Stimulated activated CD8-positive, alpha-beta memory T cell treated with anti-CD3 and anti-CD28 coated beads, Interleukin-4, amount 100 ng/mL, for 24 hours (primary cell): ENCODE results near the gene SLC38A4.
"Not testable (repeated sequence)": the region's sequence is repeated elsewhere in the genome, so short reads cannot be mapped to it uniquely, and the experiment has no call there.

Experiments used
- DNase-seq: peaks from one replicate; pipeline ENCODE4 v3.0.0-alpha.2; 2020; ENCODE audit warnings: low read depth

SLC38A4 gene, protein sequence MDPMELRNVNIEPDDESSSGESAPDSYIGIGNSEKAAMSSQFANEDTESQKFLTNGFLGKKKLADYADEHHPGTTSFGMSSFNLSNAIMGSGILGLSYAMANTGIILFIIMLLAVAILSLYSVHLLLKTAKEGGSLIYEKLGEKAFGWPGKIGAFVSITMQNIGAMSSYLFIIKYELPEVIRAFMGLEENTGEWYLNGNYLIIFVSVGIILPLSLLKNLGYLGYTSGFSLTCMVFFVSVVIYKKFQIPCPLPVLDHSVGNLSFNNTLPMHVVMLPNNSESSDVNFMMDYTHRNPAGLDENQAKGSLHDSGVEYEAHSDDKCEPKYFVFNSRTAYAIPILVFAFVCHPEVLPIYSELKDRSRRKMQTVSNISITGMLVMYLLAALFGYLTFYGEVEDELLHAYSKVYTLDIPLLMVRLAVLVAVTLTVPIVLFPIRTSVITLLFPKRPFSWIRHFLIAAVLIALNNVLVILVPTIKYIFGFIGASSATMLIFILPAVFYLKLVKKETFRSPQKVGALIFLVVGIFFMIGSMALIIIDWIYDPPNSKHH

GRCh38 chr12:46825591-46826414 lies at the start of gene SLC38A4:
TSS of gene SLC38A4 (minus strand) at chr12:46825997. CDS start at chr12:46793071, 32,926 bp downstream.
- DNase-seq: no peak

DNA sequence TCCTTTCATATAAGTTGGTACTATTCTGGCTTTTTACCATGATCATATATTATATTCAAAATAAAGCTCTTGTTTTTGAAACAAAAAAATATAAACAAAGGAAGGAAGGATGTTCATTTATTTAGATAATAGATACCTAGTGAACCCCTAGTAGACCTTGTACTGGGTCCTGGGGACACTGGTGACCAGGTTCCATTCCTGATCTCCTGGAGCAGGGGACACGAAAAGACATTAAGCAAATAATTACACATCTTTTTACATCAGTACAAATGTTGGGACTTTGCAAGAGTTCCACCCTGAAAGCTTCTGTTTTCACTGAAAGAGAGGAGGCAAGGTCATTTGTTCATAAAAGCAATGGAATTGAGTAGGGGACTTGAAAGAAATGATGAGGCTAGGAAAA lies 49.3 kb upstream of the SLC38A4 start:
- DNase-seq: no peak

- DNase-seq: no peak
Measured at GRCh38 chr12:46874642-46875041, 48.8 kb upstream of the SLC38A4 start.

GRCh38 chr12:46872135-46872534 lies 46.3 kb upstream of the SLC38A4 start:
- DNase-seq: no peak

DNA sequence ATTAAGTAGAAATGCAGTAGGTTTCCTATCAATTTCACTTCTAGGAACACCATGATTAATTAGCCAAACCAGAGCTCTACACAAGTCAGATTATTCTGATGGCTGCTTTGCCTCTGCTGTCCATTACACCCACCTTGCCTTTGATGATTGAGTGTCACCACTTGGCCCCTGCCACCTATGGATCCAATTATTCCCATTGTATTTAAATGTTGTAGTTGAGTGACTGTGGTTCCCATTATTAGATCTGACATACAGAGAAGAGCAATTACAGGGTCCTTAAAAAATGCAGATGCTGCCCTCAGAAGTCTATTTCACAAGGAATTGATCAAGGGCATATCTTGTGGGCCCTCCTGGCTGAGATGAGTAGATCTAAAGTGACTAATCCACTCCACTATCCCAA lies 39.5 kb upstream of the SLC38A4 start:
- no peak for DNase-seq

DNA sequence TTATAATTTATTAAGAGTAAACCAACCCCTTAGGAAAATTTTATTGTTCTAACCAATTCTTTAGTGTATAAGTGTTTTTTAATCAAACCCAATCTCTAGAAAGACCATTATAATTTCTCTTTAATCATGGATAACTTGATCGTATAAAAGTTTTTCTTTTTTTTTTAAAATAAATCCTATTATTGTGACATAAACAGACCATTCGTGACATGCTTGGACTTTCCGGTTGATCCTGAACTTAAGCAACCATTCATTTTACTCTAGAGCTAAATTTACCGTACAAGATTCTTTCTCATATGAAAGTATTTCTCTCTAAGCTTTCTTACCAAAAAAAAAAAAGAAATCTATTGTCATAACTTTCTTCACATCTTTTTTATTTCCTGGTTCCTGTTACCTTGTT lies 32.6 kb upstream of the SLC38A4 start:
- no peak for DNase-seq

GRCh38 chr12:46857486-46857885 lies 31.7 kb upstream of the SLC38A4 start:
- DNase-seq: no peak

- no peak for DNase-seq
Measured at GRCh38 chr12:46855760-46856159, 30.0 kb upstream of the SLC38A4 start.

DNA sequence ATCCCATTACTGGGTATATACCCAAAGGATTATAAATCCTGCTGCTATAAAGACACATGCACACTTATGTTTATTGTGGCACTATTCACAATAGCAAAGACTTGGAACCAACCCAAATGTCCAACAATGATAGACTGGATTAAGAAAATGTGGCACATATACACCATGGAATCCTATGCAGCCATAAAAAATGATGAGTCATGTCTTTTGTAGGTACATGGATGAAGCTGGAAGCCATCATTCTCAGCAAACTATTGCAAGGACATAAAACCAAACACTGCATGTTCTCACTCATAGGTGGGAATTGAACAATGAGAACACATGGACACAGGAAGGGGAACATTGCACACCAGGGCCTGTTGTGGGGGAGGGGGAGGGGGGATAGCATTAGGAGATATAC lies 28.4 kb upstream of the SLC38A4 start:
- DNase-seq: not testable (repeated sequence)

DNA sequence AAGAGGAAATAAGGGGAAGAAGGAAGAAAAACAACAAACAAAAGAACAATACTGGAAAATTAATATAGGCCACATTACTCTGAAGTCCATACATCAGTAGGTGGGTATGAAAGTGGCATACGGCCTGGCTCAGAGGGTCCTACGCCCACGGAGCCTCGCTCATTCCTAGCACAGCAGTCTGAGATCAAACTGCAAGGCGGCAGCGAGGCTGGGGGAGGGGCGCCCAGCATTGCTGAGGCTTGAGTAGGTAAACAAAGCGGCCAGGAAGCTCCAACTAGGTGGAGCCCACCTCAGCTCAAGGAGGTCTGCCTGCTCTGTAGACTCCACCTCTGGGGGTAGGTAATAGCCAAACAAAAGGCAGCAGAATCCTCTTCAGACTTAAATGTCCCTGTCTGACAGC lies 23.0 kb upstream of the SLC38A4 start:
- DNase-seq: not testable (repeated sequence)

GRCh38 chr12:46847001-46847400 lies 21.2 kb upstream of the SLC38A4 start:
- no peak for DNase-seq

GRCh38 chr12:46843811-46844210 lies 18.0 kb upstream of the SLC38A4 start:
- no peak for DNase-seq

- no peak for DNase-seq
Measured at GRCh38 chr12:46841891-46842290, 16.1 kb upstream of the SLC38A4 start.

- no peak for DNase-seq
Measured at GRCh38 chr12:46839964-46840363, 14.2 kb upstream of the SLC38A4 start.

DNA sequence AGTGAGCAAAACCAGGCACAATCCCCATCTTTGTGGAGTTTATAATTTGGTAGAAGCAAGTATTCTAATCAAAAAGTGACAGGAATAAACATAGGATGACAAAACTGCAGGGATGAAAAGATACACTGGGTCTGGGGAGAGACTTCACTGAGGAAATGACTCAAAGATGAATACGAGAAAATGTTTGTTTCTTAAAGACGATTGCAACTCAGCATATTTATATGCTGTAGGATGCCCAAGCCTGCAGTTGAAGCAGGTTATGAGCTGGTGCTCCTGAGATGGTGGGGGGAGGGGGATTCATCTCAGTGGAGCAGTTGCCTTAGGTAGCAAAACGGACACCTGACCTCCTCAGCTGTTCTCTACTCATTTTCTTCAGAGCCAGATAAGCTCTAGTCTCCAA lies 13.4 kb upstream of the SLC38A4 start:
- no peak for DNase-seq

DNA sequence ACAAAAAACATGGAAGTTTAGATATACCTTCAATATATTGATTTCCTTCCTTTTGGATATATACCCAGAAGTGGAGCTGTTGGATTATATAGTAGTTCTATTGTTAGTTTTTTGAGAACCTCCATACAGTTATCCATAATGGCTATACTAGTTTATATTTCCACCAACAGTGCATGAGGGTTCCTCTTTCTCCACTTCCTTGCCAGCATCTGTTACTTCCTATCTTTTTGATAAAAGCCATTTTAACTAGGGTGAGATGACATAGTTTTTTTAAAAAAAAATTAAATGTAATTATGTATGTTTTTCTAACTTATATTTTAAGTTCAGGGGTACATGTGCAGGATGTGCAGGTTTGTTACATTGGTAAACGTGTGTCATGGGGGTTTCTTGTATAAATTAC lies 10.0 kb upstream of the SLC38A4 start:
- no peak for DNase-seq

- no peak for DNase-seq
Measured at GRCh38 chr12:46832130-46832704, 6.4 kb upstream of the SLC38A4 start.

GRCh38 chr12:46831335-46832129 lies 5.7 kb upstream of the SLC38A4 start:
- DNase-seq: no peak

GRCh38 chr12:46830731-46831334 lies 5.0 kb upstream of the SLC38A4 start:
- DNase-seq: no peak

- no peak for DNase-seq
Measured at GRCh38 chr12:46824709-46825108, 1.1 kb downstream of the SLC38A4 start.

- no peak for DNase-seq
Measured at GRCh38 chr12:46818642-46819041, 7.2 kb downstream of the SLC38A4 start.
